22Rv1 (cell line): ENCODE data around the gene TRAF3IP3.
A peak's percentile ranks its signal among the peaks of the same experiment; 100 is the strongest.

Experiments
- H3K27ac ChIP-seq: fragments of 450-650 bp; 2 replicates; pipeline ENCODE4 v1.5.1; 2017
- ZFX ChIP-seq: fragments of 450-650 bp; IDR thresholded peaks from 2 replicates; pipeline ENCODE4 v1.6.1; 2017; ENCODE audit warnings: antibody characterized with exemption, borderline replicate concordance
- TF ChIP-seq, protein P1 (sequence below): fragments of 450-650 bp; IDR thresholded peaks from 2 replicates; pipeline ENCODE4 v1.5.1; 2017; ENCODE audit warnings: mild to moderate bottlenecking

The TRAF3IP3 gene

DNA sequence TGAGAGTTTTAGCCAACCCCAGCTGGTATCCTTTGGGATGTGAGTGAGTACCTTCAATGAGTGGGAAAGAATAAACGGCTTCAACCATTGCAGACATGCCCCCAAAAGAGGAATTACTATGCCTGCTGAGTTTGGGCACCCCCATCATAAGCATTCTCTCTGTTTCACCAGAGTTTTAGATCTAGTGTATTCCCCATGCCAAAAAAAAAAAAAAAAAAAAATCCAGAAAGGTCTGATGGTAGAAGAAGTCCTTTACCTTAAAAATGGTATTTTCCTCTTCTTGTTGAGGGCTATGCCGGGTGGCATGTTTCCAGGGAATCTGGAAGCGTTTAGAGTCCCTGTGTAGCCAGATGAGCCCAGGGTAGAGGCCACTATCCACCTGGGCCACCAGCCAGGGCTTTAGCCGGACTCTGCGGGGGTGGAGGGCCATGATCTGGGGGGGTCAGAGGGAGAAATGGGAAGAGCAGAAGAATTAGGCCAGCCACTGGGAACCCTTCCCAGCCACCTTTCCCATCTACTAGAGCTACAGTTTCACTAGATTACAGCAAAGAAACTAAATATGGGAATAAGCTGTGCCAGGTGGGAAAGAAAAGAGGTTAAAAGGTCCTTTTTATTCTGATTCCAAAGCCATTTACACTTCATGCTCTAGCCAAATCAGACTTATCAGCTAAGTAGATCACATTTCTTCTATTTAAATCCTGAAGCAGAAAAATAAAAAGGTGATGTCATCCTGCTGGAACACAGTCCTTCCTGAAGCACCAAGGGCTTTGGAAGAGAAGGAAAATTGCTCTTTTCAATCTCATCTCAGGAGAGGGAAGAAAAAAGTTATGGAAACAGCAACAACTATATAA is 45.4 kb downstream of the TRAF3IP3 start:
- TF ChIP-seq ZFX, result no peak
- TF ChIP-seq, protein P1, sequence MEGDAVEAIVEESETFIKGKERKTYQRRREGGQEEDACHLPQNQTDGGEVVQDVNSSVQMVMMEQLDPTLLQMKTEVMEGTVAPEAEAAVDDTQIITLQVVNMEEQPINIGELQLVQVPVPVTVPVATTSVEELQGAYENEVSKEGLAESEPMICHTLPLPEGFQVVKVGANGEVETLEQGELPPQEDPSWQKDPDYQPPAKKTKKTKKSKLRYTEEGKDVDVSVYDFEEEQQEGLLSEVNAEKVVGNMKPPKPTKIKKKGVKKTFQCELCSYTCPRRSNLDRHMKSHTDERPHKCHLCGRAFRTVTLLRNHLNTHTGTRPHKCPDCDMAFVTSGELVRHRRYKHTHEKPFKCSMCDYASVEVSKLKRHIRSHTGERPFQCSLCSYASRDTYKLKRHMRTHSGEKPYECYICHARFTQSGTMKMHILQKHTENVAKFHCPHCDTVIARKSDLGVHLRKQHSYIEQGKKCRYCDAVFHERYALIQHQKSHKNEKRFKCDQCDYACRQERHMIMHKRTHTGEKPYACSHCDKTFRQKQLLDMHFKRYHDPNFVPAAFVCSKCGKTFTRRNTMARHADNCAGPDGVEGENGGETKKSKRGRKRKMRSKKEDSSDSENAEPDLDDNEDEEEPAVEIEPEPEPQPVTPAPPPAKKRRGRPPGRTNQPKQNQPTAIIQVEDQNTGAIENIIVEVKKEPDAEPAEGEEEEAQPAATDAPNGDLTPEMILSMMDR, result no peak
- H3K27ac ChIP-seq, result peak overlapping the region; percentile 12; the same call in 1 of the 2 replicates

DNA sequence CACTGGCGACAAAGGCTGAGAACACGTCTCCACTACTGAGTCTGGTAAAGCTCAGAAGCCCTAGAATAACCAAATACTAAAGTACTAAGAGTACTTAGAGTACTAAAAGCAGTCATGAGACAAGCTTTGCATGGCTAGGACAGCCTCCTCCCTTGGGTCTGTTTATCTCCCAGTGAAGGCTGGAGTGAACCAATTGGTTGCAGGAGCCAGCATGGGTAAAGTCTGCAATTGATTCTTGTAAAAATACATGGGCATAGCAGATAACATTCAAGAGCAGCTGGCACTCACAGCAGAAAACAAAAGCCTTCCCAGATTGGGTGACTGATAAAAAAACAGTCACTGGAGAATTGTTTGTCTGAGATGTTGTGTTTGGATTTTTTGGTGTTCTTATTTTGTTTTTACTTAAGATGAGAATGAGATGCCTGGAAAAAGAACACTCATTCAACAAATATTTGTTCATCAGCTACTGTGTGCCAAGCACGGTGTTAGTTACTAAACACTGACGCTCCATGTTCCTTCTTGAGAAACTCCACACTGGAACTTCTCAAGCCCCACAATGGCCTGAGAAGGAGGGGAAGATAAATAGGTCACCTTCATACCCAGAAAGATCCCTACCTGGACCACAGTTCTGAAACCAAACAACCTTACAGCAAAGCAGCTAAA is 46.4 kb downstream of the TRAF3IP3 start:
- TF ChIP-seq, protein P1, result no peak
- TF ChIP-seq ZFX, result no peak
- H3K27ac ChIP-seq, result peak overlapping the region; percentile 12

DNA sequence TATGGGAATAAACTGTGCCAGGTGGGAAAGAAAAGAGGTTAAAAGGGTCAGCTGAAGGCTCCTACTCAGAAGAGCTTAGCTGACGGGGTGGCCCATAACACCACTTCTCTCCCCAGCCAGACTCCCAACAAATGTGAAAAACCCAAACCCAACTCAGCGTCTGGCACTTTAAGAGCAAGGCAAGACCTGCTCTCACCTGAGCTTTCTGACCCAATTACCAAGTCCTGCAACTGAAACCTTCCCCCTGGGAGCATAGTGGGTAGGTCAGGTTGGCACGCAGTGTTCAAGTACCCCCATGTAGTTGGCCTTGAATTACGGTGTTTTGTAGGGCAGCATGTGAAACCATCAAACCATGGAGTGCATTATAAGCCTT is 46.9 kb downstream of the TRAF3IP3 start:
- TF ChIP-seq ZFX, result no peak
- TF ChIP-seq, protein P1, result no peak
- no peak overlapping the region for H3K27ac ChIP-seq

DNA sequence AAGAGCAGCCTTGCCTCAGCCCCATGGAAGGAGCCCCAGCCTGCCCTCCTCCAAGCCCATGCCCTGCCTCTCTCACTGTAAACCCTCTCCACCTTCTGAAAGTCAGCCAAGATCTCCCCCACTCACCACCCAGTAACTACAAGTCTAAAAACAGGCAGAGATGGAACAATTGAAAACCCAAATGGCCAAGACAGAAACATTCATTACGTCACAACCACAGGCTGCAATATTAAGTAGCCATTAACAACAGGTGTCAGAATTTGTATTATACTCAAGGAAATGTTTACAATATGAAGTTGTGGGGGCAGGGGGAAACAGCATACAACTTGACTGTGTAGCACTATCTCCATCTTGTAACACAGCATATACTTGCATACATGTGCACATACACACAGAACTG is 47.7 kb downstream of the TRAF3IP3 start:
- TF ChIP-seq ZFX, result no peak
- TF ChIP-seq, protein P1, result no peak
- no peak overlapping the region for H3K27ac ChIP-seq

DNA sequence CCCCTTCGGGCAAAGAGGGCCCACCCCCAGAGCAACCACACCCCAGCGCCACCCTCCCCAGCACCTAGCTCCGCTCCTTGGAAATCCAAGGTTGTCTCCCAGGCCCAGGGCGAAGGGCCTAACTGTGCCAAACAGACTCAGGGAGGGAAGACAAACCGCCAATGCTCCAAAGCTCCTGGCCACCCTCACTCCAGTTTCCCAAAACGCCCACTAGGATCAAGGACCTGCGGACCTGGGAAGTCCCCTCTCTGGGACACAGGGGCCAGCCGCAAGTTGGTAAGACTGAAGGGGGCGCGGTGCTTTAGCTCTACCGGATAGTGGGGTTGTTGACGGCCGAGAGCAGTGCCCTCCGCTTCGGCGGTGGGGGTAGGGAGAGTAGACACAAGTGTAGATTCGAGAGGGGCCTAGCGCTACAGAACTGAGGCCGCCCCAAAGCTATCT is 49.5 kb downstream of the TRAF3IP3 start:
- H3K27ac ChIP-seq, result peak overlapping the region; percentile 80

DNA sequence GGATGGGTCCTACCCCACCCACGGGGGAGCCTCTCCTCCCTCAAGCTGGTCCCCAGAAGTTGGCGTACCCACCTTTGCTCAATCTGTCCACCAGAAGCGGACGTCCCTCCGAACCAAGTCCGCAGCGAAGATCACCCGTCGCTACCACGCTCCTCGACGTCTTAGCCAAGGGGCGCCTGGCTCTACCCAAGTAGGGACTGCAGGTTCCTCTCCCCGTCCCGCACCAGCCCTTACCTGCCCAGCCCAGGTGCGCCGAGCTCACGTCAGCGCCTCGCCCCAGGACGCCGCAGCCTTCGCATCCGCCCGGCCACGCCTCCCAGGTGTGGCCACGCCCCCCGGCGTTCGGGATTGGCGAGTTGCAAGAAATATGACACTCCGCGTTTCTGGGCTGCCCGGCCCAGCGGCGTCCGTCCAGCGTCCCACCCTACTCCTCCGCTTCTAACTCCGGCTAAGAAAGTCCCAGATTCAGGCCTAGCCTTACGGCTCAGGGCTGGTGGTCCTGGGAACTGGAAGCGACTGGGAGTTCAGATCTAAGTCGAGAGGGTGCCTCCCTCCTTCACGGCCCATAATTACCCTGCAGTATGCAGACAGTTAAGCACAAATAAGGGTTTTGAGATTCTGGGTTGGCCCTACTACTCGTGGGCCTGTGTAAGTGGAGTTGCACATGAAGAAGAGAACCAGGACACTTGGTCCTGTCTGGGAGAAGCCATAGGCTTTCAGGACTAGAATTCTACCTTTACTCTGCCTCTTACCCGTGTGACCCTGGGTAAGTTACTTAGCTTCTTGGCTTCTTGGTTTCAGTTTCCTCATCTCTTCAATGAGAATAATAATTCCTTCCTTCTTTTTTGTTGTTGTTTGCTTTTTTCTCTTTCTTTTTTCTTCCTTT is 50.3 kb downstream of the TRAF3IP3 start, which contains the start of gene IRF6:
TSS of gene IRF6 (minus strand) at position 268 of the 886 bp plus-strand sequence. CDS start 4,729 bp downstream, outside the sequence.
- TF ChIP-seq ZFX, result no peak
- TF ChIP-seq, protein P1, result no peak
- H3K27ac ChIP-seq, result peak within 1 kb of the TSS; percentile 80

More for the DNA sequence above, 49.5 kb downstream of the TRAF3IP3 start:
- TF ChIP-seq, protein P1, result no peak
- TF ChIP-seq ZFX, result no peak
